Limb (tissue), 2 donors: ENCODE results near the gene GLRA2.

Source experiments
- DNase-seq, 2 donors: peaks; one replicate each; pipeline ENCODE4 v3.0.0-alpha.2; 2016; ENCODE audit errors: extremely low spot score in 2 of 2

Gene GLRA2

DNA sequence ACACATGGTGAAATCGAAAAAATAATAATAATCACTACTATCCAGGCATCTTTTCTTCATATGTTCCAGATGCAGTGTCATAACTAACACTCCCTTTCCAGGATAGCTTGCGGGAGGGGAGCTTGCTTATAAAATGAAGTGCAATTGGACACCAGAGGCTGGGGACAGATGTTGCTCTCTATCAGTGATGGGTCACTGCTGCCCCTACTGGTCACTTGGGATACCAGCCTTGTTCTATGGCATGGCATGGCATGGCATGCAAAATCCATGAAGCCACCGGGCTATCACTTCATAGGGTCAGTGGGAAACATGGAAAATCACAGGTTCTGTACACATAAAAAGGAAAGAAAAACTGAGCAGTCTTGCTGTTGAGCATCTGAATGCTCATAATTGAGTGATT is 168.1 kb downstream of the GLRA2 start:
- no peak for DNase-seq

DNA sequence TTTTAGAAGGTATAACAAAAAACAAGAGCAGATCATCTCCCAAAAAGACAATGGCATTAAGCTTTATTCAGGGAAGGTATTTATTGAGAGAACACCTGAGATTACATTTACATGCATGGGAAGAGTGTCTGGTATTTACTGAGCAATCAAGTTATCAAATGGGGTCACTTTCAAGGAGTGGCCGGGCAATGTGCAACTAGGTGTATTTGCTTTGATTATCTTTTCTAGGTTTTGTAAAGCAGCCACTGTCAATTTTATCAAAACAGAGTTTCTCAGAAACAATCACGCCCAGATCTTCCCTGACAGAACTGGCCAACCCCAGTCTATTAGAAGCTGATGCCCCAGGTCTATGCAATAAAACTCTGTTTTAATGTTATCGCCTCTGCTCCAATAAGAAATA is 169.5 kb downstream of the GLRA2 start:
- DNase-seq = no peak

DNA sequence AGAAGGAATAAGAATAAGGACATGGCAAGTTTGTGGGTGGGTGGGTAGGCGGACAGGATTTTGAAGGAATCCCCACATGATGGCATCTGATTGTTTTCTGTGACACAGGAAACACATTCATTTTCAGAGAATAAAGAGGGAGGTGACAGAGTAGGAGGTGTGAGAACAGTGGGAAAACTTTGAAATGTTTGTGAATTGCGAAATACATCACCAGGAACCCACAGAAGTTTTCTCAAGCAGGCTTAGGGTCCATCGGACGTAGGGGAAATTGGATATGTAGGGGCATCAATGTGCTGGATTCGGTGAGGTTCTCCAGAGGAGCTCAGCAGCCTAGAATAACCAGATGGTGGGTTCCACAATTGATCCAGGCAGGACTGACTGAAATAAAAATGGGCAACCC is 171.6 kb downstream of the GLRA2 start:
- DNase-seq = no peak

DNA sequence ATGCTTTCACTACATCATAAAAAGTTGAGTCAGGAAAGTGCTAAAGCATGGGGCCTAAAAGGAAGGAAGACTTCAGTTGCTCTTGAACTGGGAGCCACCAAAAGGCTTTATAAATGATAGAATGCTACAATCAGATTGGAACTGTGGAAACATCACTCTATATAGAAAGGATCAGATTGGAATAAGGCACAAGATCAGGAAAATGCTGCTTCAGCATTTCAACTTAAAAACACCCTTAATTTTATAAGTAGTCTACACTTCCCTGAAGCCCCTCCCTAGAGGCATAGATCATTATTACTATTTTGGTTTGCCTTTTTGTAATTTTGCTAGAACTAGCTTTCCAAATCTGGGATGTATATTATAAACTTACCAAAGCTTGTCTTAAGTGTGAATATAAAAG is 172.8 kb downstream of the GLRA2 start:
- DNase-seq = no peak

DNA sequence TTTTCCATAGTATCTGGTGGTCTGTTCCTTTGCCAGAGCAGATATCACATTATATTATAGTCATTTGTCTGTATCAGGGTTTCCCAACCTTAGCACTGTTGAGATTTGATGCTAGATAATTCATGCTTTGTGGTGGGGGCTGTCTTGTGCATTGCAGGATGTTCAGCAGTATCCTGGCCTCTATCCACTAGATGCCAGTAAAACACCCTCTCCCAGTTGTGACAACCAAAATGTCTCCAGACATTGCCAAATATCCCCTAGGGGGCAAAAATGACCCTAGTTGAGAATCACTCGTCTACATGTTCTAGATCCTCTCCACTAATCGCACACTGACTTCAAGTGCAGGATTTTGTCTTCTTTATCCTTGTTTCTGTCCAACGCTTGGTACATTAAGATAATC is 182.8 kb downstream of the GLRA2 start:
- no peak for DNase-seq

DNA sequence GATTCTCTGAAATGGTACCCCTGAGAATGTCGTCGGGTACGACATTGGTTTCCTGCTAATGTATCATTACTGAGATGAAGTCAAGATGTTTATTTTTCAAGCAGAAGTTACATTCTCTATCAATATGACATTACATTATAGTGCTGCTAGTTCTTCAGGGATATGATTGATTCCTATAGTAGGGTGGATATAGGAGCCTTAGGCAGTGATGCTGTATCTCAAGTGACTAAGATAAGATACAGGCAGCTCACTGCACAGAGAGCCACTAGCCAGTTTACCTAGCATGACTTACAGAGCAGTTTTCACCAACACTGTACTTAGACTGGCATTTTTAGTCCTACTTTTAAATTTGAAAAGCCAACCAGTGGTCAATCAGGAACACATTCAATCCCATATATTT is 188.6 kb downstream of the GLRA2 start:
- DNase-seq = no peak

DNA sequence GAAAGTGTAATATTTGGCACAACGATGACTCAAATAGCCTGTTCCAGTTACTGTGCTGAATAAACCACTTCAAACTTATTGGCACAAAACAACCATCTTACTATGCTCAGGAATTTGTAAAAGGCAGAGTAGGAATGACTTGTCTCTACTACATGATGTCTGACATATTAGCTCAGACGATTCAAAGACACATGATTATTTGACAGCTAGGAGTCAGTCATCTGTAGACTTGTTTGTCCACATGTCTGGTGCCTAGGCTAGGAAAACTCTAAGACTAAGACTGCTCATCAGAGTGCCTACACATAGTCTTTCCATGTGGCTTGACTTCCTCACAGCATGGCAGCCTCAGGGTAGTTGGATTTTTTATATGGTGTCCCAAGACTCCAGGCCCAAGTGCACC is 189.1 kb downstream of the GLRA2 start:
- DNase-seq = no peak

DNA sequence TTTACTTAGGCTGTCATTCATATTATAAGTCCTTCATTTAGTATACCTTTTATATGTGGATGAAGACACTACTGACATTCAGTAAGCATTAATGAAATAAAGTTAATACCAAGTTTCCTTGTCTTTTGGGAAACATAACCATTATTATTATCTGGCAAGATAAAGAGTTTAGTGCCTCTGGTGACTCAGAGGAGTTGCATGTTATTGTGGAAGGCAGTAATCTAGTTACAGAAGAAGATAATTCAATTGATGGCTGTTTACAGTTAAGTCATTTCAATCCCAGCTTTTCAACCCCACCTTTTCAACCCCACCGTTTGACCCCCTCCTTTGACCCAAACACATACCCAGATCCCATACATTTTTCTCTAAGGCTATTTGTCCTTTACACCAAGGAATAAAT is 199.7 kb downstream of the GLRA2 start:
- no peak for DNase-seq

DNA sequence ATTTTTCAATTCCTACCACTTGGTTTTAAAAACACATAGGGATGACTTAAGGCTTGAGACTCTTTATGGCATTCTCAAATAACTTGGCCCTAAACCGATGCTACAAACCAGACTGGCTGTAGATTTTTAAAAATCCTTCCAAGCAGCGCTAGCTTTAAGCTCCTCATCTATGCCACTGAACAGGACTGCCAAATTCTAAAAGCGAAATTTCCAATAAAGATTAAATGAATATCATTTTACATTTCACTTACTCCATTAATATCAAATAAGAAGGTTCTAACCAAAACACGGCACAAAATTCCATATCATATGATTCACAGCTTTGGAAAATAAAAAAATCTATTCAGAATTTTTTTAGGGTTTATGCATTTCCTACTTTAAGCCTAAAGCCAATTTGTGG is 209.3 kb downstream of the GLRA2 start:
- peak in 1 of 2 donors; percentile 2 for DNase-seq

DNA sequence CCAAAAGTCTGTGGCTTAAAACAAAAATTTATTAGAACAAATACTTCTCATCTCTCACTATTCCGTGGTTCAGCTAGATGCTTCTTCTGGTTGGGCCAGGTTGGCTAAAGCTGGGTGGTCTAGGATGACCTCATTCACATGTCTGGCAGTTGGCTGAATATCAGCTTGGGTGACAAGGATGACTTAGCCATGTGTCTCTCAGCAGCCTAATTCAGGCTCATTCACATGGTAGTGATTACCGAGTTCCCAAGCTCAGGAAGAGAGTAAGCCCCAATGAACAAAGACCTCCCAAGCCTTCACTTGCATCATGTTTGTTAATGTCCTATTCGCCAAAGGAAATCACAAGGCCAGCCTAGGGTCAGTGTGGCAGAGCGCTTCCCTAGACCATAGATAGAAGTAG is 224.1 kb downstream of the GLRA2 start:
- DNase-seq = no peak

DNA sequence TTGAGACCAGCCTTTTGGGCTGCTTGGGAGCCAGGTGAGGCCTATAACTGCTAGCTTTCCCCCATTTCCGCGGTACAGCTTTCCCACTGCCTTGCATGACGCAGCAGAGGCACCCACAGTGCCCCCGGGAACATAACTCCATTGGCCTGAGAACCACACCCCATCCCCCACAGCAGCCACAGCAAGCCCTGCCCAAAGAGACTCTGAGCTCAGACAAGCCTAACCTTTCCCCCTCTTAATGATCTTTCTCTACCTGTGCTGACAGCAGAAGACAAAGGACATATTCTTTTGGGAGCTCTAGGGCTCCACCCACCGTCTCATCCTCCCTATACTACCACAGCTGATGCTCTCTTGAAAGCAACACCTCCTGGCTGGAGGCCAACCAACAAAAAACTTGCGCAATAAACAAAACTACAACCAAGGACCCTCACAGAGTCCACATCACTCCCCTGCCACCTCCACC is 228.7 kb downstream of the GLRA2 start:
- DNase-seq = no peak

DNA sequence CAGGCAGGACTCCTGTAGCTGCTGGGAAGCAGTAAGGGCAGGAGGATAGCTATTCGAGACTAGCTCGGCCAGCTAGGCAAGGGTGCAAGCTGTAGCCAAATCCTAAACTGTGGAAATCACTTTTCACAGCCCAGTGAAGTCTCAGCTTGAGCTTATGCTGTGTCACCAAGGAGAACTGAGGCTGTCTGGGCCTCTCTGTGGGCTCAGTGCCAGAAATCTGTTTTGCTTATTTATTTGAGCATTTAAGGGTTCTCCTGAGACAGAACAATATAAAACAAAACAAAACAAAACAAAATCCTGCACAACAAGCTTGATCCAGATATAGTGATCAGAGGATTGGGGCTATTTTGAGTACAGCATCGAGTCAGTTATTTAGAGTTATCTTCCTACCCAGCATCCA is 246.1 kb downstream of the GLRA2 start:
- peak in 1 of 2 donors; percentile 1 for DNase-seq

DNA sequence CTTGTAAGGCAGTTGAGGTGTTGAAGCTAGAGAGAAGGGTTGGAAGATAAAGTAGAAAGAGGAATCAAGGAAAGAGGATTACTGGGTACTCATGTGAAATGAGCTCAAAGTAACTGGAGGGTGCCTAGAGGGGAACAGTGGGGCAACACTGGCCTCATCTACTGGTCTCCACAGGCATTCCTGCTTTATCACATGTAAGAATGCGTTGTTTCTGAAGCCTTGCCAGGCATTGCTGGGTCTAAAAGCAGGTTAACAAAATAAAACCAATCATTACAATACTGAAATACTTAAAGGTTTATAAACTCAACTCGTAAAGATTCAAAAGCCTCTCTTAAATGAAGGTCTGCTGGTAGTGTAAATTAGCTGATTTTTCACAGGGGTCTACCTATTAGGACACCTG is 247.6 kb downstream of the GLRA2 start:
- DNase-seq = no peak

DNA sequence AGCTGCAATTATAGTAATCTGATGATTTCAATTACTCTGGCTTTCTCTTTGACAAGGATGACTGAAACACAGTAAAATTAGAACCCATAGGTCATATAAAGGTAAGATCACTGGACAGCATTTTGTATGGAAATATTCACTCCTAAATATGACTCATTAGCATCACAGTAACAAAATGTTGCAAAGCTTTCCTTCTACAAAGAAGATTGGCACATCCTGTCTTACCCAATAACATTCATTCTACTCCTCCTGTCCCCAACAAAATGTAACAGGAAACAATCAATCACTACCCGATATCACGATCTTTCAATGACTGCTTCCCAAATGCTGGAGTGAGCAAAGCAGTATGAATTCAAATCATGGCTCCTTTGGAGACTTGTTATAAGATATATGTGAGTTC is 248.2 kb downstream of the GLRA2 start:
- no peak for DNase-seq

DNA sequence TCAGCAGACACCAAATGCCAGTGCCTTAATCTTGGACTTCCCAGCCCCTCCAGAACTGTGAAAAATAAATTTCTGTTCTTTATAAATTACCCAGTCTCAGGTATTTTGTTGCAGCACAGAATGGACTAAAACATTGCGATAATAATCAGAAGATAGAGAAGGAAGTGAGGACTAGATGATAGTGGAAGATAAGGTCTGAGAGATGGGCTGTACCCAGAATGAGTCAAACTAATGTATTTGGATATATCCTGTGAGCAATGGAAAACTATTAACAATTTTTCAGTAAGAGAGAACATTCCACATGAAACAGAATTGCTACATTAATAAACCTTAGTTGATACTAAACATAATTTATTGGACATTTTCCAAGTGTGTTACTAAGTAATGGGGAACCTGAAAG is 250.2 kb downstream of the GLRA2 start:
- no peak for DNase-seq
